ENCODE measurements around the gene GPC5.
"Not testable (repeated sequence)": the region's sequence is repeated elsewhere in the genome, so short reads cannot be mapped to it uniquely, and the experiment has no call there.

GPC5 gene

DNA sequence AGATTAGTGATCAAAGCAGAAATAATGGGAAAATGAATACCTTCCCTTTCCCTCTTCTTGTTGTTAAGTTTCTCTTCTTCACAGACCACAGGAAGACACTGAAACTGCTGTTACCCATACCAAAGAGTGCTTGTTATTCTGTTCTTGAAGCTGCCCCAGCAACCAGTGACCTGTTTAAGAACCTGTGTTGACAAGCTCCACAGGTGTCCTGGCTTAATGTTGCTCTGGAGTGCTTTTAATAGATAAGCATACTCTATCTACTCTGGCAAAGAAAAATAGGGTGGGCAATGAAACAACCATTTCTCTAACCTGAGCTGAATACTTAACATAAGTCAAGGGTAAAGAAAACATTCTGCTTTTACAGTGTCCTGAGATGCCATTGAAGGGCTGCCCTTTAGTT, 1321.4 kb downstream of the GPC5 start:
- no peak for DNase-seq

GRCh38 chr13:92721620-92722019, 1323.2 kb downstream of the GPC5 start:
- no peak for DNase-seq

GRCh38 chr13:92727118-92727517, 1328.7 kb downstream of the GPC5 start:
- DNase-seq, result no peak

GRCh38 chr13:92734068-92734467, 1335.6 kb downstream of the GPC5 start:
- no peak for DNase-seq

DNA sequence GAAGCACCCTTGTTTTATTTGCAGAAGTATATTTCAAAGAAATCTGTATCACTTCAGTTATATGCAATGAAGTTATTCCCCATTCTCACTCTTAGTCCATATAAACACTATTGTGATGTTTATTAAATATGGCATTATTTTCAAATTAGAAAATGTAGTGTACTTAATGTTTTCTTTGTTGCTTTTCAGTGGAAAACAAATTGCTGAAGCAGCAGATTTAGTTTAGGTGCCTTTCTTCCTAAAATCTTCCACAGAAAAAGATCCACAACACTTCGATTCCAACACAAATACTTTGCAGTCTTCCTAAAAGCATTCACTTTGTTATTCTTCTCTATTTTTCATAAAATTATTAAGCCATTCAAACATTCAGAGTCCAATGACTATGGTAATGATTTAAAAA, 1336.1 kb downstream of the GPC5 start:
- DNase-seq, result no peak

DNA sequence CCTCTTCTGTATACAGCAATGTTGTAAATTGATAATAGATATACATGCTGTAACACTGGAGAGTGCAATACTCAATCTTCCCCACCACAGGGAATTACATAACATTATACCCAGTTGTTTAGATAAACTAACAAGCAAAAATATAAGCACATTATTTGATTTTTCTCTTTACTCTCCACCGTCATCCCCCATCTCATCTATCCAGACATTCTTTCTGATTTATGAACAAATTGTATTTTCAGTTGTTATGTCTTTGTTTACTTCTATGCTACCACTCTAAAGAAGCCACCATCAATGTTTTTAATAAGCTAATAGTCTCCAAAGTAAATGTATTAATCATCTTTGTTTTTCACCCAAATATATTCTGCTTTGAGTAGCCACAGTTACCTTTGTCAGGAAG, 1337.5 kb downstream of the GPC5 start:
- DNase-seq, result no peak

DNA sequence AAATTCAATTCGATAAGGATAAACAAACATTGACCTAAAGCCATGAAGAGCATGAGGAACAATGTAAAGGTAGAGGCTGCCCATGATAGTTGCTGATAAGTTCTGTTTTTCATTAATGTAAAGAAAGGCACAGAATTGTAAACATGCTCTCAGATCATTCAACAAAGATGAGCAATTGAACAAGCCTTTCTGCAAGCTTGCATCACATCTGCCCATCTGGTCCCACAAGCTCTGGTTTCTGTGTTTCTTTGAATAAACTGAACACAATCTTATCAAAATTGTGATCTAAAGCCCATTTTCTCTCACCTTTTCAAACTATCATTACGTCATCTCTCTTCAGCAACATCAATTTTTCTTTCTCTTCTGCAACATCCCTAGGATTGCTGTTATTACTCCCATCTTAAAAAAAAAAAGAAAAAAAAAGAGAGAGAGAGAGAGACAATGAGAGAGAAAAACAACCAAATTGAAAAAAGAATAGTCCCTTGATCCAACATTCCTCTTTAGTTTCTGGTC, 1340.9 kb downstream of the GPC5 start:
- peak; percentile 39 for DNase-seq

- DNase-seq, result no peak
Measured at GRCh38 chr13:92743992-92744391, 1345.6 kb downstream of the GPC5 start.

- peak; percentile 43 for DNase-seq
Measured at GRCh38 chr13:92745258-92745657, 1346.8 kb downstream of the GPC5 start.

DNA sequence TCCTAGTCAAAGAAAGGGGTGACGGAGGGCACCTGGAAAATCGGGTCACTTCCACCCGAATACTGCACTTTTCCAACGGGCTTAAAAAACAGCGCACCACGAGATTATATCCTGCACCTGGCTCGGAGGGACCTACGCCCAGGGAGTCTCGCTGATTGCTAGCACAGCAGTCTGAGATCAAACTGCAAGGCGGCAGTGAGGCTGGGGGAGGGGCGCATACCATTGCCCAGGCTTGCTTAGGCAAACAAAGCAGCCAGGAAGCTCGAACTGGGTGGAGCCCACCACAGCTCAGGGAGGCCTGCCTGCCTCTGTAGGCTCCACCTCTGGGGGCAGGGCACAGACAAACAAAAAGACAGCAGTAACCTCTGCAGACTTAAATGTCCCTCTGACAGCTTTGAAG, 1354.3 kb downstream of the GPC5 start:
- not testable (repeated sequence) for DNase-seq

DNA sequence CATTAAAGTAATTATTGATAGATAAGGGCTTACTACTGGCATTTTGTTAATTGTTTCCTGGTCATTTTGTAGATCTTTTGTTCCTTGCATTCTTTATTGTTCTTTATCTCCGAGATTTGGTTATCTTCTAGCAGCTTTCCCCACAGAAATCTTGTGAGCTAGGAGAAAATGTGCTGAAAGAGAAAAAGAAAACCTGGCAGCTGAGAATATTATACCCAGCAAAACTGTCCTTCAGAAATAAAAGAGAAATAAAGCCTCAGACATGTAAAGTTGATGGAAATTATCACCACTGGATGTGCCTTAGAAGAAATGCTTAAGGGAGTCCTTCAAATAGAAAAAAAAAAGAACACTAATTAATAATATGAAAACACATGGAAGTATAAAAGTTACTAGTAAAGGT, 1363.3 kb downstream of the GPC5 start:
- no peak for DNase-seq

- DNase-seq, result no peak
Measured at GRCh38 chr13:92767468-92767867, 1369.0 kb downstream of the GPC5 start.

- no peak for DNase-seq
Measured at GRCh38 chr13:92768602-92769001, 1370.2 kb downstream of the GPC5 start.

DNA sequence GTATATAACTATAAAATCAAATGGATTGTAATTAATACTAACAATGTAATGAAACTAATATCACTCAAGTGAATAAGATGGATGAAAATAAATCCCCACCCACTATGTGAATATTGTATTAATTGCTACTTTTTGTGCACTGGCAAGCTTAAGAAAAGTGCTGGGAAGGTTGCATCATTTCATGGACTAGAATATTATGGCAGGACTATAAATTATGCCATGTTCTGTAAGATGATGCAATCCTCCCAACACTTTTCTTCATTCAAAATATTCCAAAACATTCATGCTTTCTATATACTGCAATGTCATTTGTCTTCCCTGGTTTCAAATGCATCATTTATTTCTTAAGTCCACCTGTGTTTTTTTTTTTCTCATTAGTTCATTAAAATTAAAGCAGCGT, 1370.6 kb downstream of the GPC5 start:
- DNase-seq, result no peak

- DNase-seq, result no peak
Measured at GRCh38 chr13:92775658-92776057, 1377.2 kb downstream of the GPC5 start.

DNA sequence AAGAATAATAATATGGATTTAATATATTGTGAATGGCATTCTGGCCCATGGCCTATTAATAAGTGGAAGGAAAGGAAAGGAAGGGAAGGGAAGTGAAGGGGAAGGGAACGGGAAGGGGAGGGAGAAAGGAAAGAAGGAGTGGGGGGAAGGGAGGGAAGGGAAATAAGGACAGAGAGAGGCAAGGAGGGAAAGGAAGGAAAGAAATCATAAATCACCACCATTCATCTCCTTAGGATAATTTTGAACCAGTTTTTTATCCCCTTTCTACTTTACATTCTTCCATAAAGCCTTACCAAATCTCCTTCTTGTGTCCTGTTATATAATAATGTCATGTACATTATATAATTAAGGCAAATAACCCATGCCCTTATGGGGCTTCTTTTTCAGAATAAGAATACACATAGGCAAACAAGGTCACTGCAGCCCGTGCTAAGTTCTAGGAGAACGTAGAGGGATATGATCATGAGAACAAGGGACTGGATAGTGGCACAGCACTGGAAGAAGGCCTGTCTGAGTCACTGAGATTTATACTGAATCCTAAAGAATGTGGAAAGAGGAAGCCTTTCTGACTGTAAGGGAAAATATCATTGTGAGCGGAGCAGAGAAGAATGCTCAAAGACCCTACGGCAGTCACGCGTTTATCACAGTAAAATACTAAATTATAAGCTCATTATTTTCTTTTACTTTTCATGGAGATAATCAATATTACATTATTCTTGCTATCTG, 1383.7 kb downstream of the GPC5 start:
- no peak for DNase-seq

DNA sequence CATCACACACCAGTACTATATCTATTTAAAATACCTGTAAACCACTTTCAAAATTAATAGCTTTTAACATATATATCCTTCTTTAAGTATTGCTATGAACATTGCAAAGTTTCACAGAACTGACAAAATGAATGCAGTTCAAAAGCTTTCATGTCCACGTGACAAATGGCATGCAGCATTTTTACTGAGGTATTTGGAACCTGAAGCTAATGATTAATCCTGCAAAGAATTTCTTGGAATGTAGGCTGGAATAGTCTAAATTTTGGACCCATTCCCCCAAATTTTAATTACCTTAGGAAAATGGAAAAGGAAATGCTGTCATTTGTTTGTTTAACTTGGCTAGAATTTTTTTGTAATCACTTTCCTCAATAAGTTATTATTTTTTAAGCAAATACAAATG, 1404.4 kb downstream of the GPC5 start:
- DNase-seq, result no peak

GRCh38 chr13:92804346-92804745, 1405.9 kb downstream of the GPC5 start:
- no peak for DNase-seq

- no peak for DNase-seq
Measured at GRCh38 chr13:92804926-92805325, 1406.5 kb downstream of the GPC5 start.

- DNase-seq, result no peak
Measured at GRCh38 chr13:92805766-92806165, 1407.3 kb downstream of the GPC5 start.

DNA sequence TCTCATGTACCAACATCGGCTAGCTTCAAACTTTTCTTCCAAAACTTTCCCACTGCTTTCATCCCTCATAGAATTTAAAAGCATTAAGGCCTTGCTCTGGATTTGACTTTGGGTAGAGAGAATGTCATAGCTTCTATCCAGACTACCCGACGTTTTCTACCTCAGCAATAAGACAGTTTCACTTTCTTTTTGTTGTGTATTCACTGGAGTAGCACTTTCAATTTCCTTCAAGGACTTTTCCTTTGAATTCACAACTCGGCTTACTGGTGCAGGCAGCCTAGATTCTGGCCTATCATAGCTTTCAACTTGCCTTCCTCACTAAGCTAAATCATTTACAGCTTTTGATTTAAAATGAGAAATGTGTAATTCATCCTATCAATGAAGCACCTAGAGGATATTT, 1407.8 kb downstream of the GPC5 start:
- DNase-seq, result no peak

DNA sequence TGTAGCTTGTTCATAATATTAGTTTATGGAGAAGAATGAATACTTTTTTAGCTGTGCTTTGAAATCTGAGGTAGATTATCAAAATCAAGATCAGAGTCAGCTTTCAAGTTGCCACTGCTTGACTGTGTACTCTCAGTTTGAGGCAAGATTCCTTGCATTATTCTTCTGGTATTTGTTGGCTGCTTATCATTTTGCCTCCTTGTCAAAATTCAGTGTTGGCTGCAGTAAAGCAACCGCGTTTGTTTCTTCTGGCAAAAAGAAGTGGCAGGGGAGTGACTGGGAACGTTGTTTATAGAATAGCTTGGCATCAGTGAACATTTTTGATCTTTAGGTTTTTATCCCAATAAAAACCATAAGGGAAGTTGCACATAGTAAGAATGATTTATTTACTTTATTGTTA, 1408.9 kb downstream of the GPC5 start:
- no peak for DNase-seq

DNA sequence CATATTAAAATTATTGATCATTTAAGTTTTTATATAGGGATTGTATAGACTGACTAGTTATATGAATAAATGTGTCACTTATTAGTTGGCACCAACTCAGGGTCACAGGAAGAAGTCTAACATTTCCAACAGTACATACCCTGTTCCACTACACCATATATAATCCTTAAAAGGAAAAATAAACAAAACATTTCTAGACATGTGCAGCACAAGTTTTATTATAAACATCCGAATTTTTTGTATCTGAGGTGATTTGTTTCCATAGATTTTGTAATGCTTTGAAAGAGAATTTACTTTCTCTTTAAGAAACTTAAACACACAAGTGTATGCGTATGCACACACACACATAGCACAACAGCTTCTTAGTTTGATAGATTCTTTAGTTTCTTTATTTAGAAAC, 1409.5 kb downstream of the GPC5 start:
- no peak for DNase-seq

DNA sequence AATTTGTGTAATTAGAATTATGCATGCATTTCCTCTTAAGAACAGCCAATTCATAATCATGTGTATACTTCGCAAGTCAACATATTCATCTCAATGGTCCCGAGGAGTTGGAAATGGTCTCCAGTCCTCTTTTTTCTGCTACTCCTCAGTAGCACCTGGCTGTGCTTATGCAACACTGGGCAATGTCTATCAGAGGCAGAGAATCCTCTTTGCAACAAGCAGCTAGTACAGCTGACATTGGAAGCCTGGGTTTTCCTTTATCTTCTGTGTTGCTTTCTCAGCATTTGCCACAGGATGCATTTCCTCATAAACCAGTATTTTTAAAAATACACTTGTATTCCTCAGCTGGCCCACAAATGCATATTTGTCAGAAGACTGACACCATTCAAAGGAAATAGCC, 1422.9 kb downstream of the GPC5 start:
- DNase-seq, result no peak

- no peak for DNase-seq
Measured at GRCh38 chr13:92823059-92823458, 1424.6 kb downstream of the GPC5 start.

Measured in NCI-H2171 (cell line).